Measurements from ENCODE around the gene MAP3K19. TPM values are rescaled to one million over a fixed set of nuclear protein-coding genes. Genes with fewer than 3 reads are reported as not detected.
"Not testable (repeated sequence)": the region's sequence is repeated elsewhere in the genome, so short reads cannot be mapped to it uniquely, and the experiment has no call there.

Gene MAP3K19
- polyA plus RNA-seq, 1 experiment, result not detected

GRCh38 chr2:134982603-134983002, 64.6 kb downstream of the MAP3K19 start:
- no peak overlapping the region for H3K4me3 ChIP-seq (ENCODE audit: low read depth, low read length)
- H3K27me3 ChIP-seq (ENCODE audit: control insufficient read depth, insufficient read depth, low read length), result peaks cover 16% of the 10 kb centered on the region
- TF ChIP-seq, protein P1, sequence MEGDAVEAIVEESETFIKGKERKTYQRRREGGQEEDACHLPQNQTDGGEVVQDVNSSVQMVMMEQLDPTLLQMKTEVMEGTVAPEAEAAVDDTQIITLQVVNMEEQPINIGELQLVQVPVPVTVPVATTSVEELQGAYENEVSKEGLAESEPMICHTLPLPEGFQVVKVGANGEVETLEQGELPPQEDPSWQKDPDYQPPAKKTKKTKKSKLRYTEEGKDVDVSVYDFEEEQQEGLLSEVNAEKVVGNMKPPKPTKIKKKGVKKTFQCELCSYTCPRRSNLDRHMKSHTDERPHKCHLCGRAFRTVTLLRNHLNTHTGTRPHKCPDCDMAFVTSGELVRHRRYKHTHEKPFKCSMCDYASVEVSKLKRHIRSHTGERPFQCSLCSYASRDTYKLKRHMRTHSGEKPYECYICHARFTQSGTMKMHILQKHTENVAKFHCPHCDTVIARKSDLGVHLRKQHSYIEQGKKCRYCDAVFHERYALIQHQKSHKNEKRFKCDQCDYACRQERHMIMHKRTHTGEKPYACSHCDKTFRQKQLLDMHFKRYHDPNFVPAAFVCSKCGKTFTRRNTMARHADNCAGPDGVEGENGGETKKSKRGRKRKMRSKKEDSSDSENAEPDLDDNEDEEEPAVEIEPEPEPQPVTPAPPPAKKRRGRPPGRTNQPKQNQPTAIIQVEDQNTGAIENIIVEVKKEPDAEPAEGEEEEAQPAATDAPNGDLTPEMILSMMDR (IDR thresholded peaks at IDR 0.05; ENCODE audit: low read depth, low read length), result no peak
- no peak for DNase-seq (ENCODE audit: low read depth, low spot score)
- no peak overlapping the region for H3K27ac ChIP-seq (ENCODE audit: low read depth, low read length)
- CTCF ChIA-PET, result no interaction called here
- no peaks in the 10 kb centered on the region; the same call in 1 of the 2 replicates for H3K9me3 ChIP-seq (ENCODE audit: control insufficient read depth, insufficient read depth, low read length)
- POLR2A ChIA-PET, result no interaction called here

DNA sequence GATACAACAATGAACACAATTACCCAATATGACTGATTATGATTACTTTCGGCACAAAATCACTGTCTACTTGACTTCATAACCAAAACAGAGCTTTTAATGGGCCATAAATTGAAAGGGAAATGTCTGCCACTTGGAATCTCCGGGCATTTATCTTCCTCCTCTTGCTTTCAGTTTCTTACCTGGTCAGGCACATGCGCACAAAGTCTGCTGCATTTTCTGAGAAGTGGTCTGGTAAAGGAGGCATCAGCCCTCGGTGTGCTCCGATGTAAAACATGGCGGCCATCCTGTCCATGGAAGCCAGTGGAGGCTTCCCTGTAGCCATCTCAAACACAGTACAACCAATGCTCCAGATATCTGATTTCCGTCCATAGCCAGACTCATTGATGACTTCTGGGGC, 66.6 kb downstream of the MAP3K19 start:
- Histone ChIP-seq H3K4me3 (ENCODE audit: low read depth, low read length) (no peak overlapping the region), H3K9me3 (ENCODE audit: control insufficient read depth, insufficient read depth, low read length) (no peaks in the 10 kb centered on the region; the same call in 1 of the 2 replicates), H3K27ac (ENCODE audit: low read depth, low read length) (no peak overlapping the region), H3K27me3 (ENCODE audit: control insufficient read depth, insufficient read depth, low read length) (peaks cover 8% of the 10 kb centered on the region)
- TF ChIP-seq, protein P1 (IDR thresholded peaks at IDR 0.05; ENCODE audit: low read depth, low read length), result no peak
- CTCF ChIA-PET, result no interaction called here
- POLR2A ChIA-PET, result no interaction called here
- no peak for DNase-seq (ENCODE audit: low read depth, low spot score)

DNA sequence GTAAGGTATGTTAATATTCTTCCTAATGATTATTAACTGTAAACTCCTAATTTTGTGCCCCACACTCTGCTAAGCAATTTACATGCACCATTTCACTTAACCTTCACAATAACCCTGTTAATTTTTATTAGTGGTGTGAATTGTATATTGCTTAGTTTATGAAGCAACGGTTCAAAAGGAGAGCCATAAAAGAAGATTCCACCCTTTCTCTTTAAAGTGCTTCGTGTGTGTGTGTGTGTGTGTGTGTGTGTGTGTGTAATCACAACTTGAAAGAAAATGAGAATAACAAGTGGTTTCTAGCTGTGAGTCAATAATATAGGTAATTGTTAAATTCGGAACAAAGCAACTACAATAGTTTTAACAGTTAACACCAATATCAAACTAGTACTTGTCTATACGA, 68.0 kb downstream of the MAP3K19 start:
- POLR2A ChIA-PET, result no interaction called here
- H3K27ac ChIP-seq (ENCODE audit: low read depth, low read length), result no peak overlapping the region
- CTCF ChIA-PET, result interaction anchor here (1.6 kb wide), 1 partner anchor 10 kb away, joined by 6 read pairs; no protein-coding TSS in a partner anchor
- H3K4me3 ChIP-seq (ENCODE audit: low read depth, low read length), result no peak overlapping the region
- peaks cover 8% of the 10 kb centered on the region for H3K27me3 ChIP-seq (ENCODE audit: control insufficient read depth, insufficient read depth, low read length)
- no peaks in the 10 kb centered on the region for H3K9me3 ChIP-seq (ENCODE audit: control insufficient read depth, insufficient read depth, low read length)
- no peak for DNase-seq (ENCODE audit: low read depth, low spot score)
- TF ChIP-seq, protein P1 (IDR thresholded peaks at IDR 0.05; ENCODE audit: low read depth, low read length), result no peak

DNA sequence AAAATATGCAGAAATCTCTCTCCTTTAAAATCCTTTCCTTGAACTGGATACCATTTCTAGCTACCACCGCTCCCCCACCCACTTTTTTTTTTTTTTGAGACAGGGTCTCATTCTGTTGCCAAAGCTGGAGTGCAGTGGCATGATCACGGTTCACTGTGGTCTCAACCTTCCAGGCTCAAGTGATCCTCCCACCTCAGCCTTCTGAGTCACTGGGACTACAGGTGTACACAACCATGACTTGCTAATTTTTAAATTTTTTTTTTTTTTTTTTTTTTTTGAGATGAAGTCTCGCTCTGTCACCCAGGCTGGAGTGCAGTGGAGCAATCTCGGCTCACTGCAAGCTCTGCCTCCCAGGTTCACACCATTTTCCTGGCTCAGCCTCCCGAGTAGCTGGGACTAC, 70.1 kb downstream of the MAP3K19 start:
- H3K4me3 ChIP-seq (ENCODE audit: low read depth, low read length); H3K9me3 ChIP-seq (ENCODE audit: control insufficient read depth, insufficient read depth, low read length); POLR2A ChIA-PET; DNase-seq (ENCODE audit: low read depth, low spot score); H3K27me3 ChIP-seq (ENCODE audit: control insufficient read depth, insufficient read depth, low read length); H3K27ac ChIP-seq (ENCODE audit: low read depth, low read length): not testable (repeated sequence)
- CTCF ChIA-PET, result interaction anchor here (0.7 to 1.2 kb wide), 2 partner anchors 21 to 821 kb away, joined by 3 to 5 read pairs; no protein-coding TSS in a partner anchor

DNA sequence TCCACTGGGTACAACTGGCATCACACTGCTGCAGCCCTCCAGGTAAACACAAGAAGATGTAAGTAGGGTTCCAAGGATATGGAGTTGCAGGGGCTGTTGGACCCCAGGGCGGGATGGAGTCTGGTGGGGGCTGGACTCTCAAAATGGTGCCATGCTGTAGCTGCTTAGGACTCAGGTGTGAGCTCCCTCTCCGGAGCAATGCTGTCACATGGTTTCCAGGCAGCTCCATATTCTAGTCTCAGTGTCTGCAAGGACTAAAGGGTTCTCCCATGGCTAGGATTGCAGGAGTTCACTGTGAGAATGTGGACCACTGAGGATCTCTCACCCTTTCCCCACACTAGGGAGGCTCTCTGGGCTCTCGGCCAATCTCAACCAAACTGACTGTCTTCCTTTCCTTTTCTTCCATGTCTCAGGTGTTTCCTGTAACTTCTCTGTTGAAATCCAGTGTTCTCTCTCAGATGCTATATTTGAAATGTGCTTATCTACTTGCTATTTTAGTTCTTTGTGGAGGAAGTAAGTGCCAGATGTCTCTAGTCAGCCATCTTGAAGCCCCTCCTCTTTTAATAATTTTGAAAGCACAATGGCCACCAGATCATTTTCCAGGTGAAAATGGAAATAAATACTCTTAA, 71.1 kb downstream of the MAP3K19 start:
- CTCF ChIA-PET, result no interaction called here
- H3K9me3 ChIP-seq (ENCODE audit: control insufficient read depth, insufficient read depth, low read length), result peaks cover 2% of the 10 kb centered on the region; the same call in 1 of the 2 replicates
- TF ChIP-seq, protein P1 (IDR thresholded peaks at IDR 0.05; ENCODE audit: low read depth, low read length), result no peak
- peaks cover 8% of the 10 kb centered on the region for H3K27me3 ChIP-seq (ENCODE audit: control insufficient read depth, insufficient read depth, low read length)
- no peak overlapping the region for H3K27ac ChIP-seq (ENCODE audit: low read depth, low read length)
- H3K4me3 ChIP-seq (ENCODE audit: low read depth, low read length), result no peak overlapping the region
- POLR2A ChIA-PET, result no interaction called here
- DNase-seq (ENCODE audit: low read depth, low spot score), result no peak
